SK-MEL-5 (cell line): Measurements from ENCODE around the gene CNNM3. TPM values are rescaled to one million over a fixed set of nuclear protein-coding genes. Genes with fewer than 3 reads are reported as not detected.

Source experiments
- DNase-seq: peaks from one replicate; pipeline ENCODE4 v3.0.0-alpha.2; 2016; ENCODE audit warnings: low read depth, low spot score
- in situ Hi-C: cut with HindIII; loops from 2 replicates; pipeline ENCODE4 v1.10.0; 2016; ENCODE audit warnings: low sequenced_read_pairs, high pct_unique_total_duplicates, low pct_unique_long_range_greater_than_20kb
- total RNA-seq: library from RNA; depleted of rRNA; stranded (reverse); fragments of >200 nt; shearing (Covaris generic); gene quantifications from 2 replicates; pipeline ENCODE4 v1.2.3, GENCODE V29; 2014

CNNM3 gene
- total RNA-seq, 1 experiment from 2014 or later, result 4.3 TPM

- in situ Hi-C loops, result no loop called here
- no peak for DNase-seq
These were observed 5.3 kb upstream of the CNNM3 start for GRCh38 chr2:96810783-96811192.

GRCh38 chr2:96811917-96812316 is 4.2 kb upstream of the CNNM3 start:
- DNase-seq, result no peak
- in situ Hi-C loops, result no loop called here

GRCh38 chr2:96813656-96814055 is 2.4 kb upstream of the CNNM3 start:
- DNase-seq, result no peak
- in situ Hi-C loops, result no loop called here

- in situ Hi-C loops, result no loop called here
These were observed 542 bp upstream of the CNNM3 start for GRCh38 chr2:96815326-96816126.

GRCh38 chr2:96816836-96817702 is 1.0 kb downstream of the CNNM3 start:
- DNase-seq, result no peak

More at GRCh38 chr2:96815326-96816126, 542 bp upstream of the CNNM3 start:
- DNase-seq, result no peak

GRCh38 chr2:96817882-96818281 is 1.8 kb downstream of the CNNM3 start:
- in situ Hi-C loops, result no loop called here
- no peak for DNase-seq

More at GRCh38 chr2:96816836-96817702, 1.0 kb downstream of the CNNM3 start:
- in situ Hi-C loops, result no loop called here

- in situ Hi-C loops, result no loop called here
- DNase-seq, result no peak
These were observed 3.2 kb downstream of the CNNM3 start for GRCh38 chr2:96819128-96819875.

- no peak for DNase-seq
- in situ Hi-C loops, result no loop called here
These were observed 3.9 kb downstream of the CNNM3 start for GRCh38 chr2:96819876-96820511.

GRCh38 chr2:96821113-96821675 is 5.1 kb downstream of the CNNM3 start:
- in situ Hi-C loops, result no loop called here

GRCh38 chr2:96822786-96823185 is 6.7 kb downstream of the CNNM3 start:
- no peak for DNase-seq
- in situ Hi-C loops, result no loop called here

More at GRCh38 chr2:96821113-96821675, 5.1 kb downstream of the CNNM3 start:
- DNase-seq, result no peak

GRCh38 chr2:96823198-96823597 is 7.1 kb downstream of the CNNM3 start:
- no peak for DNase-seq
- in situ Hi-C loops, result no loop called here

- DNase-seq, result no peak
These were observed 8.2 kb downstream of the CNNM3 start for GRCh38 chr2:96824079-96824870.

GRCh38 chr2:96825057-96825456 is 9.0 kb downstream of the CNNM3 start:
- DNase-seq, result no peak
- in situ Hi-C loops, result no loop called here

More at GRCh38 chr2:96824079-96824870, 8.2 kb downstream of the CNNM3 start:
- in situ Hi-C loops, result no loop called here

- in situ Hi-C loops, result no loop called here
- no peak for DNase-seq
These were observed 10.6 kb downstream of the CNNM3 start for GRCh38 chr2:96826546-96827278.

- in situ Hi-C loops, result no loop called here
- no peak for DNase-seq
These were observed 12.4 kb downstream of the CNNM3 start for GRCh38 chr2:96828436-96828835.

- in situ Hi-C loops, result no loop called here
These were observed 12.8 kb downstream of the CNNM3 start for GRCh38 chr2:96828874-96829273.

More at GRCh38 chr2:96828874-96829273, 12.8 kb downstream of the CNNM3 start:
- no peak for DNase-seq
